Spleen (tissue), 11 donors: ENCODE data around the gene FXYD5. TPM values are rescaled to one million over a fixed set of nuclear protein-coding genes. Genes with fewer than 3 reads are reported as not detected.
A peak's percentile ranks its signal among the peaks of the same experiment; 100 is the strongest.

Source experiments
- DNase-seq: peaks from one replicate; pipeline ENCODE4 v3.0.0-alpha.2; 2020
- H3K27ac ChIP-seq, 8 donors: fragments of 200-600 bp; sonication (generic) in 7 of 8; 1 replicate in 4 of 8; 2 replicates in 4 of 8; pipeline versions ENCODE4 v1.5.0 to v1.8.0; 2016 to 2021; ENCODE audit warnings: inconsistent platforms in 4 of 8, mild to moderate bottlenecking in 4 of 8, moderate library complexity in 1 of 8
- H3K27me3 ChIP-seq, 7 donors: fragments of 200-600 bp; sonication (generic) in 6 of 7; replicated peaks in 1 of 7; 1 replicate in 4 of 7; 2 replicates in 3 of 7; pipeline versions ENCODE4 v1.5.0 to v1.8.0; 2016 to 2021; ENCODE audit warnings: inconsistent platforms in 3 of 7, mild to moderate bottlenecking in 1 of 7
- H3K36me3 ChIP-seq, 6 donors: fragments of 200-600 bp; sonication (generic) in 5 of 6; 1 replicate in 4 of 6; 2 replicates in 2 of 6; pipeline versions ENCODE4 v1.5.0 to v1.8.0; 2016 to 2021; ENCODE audit warnings: inconsistent platforms in 2 of 6
- H3K4me1 ChIP-seq, 6 donors: fragments of 200-600 bp; sonication (generic) in 5 of 6; 1 replicate in 3 of 6; 2 replicates in 3 of 6; pipeline versions ENCODE4 v1.5.0 to v1.8.0; 2016 to 2021; ENCODE audit warnings: inconsistent platforms in 3 of 6
- H3K4me3 ChIP-seq, 8 donors: fragments of 200-600 bp; sonication (generic) in 7 of 8; 1 replicate in 4 of 8; 2 replicates in 4 of 8; pipeline versions ENCODE4 v1.5.0 to v1.8.0; 2016 to 2021; ENCODE audit warnings: inconsistent platforms in 4 of 8, mild to moderate bottlenecking in 4 of 8, moderate library complexity in 2 of 8
- H3K9me3 ChIP-seq, 8 donors: fragments of 200-600 bp; sonication (generic) in 7 of 8; 1 replicate in 4 of 8; 2 replicates in 4 of 8; pipeline versions ENCODE4 v1.5.0 to v1.8.0; 2016 to 2021; ENCODE audit warnings: inconsistent platforms in 4 of 8
- CTCF ChIP-seq, 11 experiments: fragments of 200-600 bp in 7 of 11; fragments of 450-650 bp in 4 of 11; sonication (generic) in 4 of 11; IDR thresholded peaks in 8 of 11; conservative IDR thresholded peaks in 3 of 11; 1 replicate in 7 of 11; 2 replicates in 4 of 11; pipeline versions ENCODE4 v1.4.0 to v1.8.0; 2016 to 2021; ENCODE audit warnings: antibody characterized with exemption in 11 of 11, inconsistent platforms in 4 of 11, mild to moderate bottlenecking in 1 of 11
- POLR2A ChIP-seq, 3 donors: fragments of 450-650 bp; IDR thresholded peaks; one replicate each; pipeline ENCODE4 v1.5.1; 2017; ENCODE audit warnings: antibody characterized with exemption in 3 of 3, mild to moderate bottlenecking in 1 of 3
- POLR2AphosphoS5 ChIP-seq, 3 donors: sonication (generic); formaldehyde crosslinking; IDR thresholded peaks; one replicate each; pipeline ENCODE4 v1.5.1; 2017; ENCODE audit warnings: antibody characterized with exemption in 3 of 3
- WGBS, 5 donors: extraction: QIAGEN DNeasy Blood & Tissue Kit in 3 of 5; methylation state at CpG; one replicate each; pipeline versions ENCODE4 v1.1.5 to v1.1.7; 2013 to 2018; 5-methylcytosine and 5-hydroxymethylcytosine counted together
- intact Hi-C: fragments of 100-400 bp; cut with DNase I; formaldehyde crosslinking; loops from one replicate; pipeline ENCODE4 v1.15.0; 2023; ENCODE audit warnings: low total_unique reads
- polyA plus RNA-seq, 3 donors: library from polyadenylated mRNA; stranded (reverse); fragments of 200-250 nt; gene quantifications; one replicate each; pipeline ENCODE4 v1.2.1, GENCODE V29; 2013
- total RNA-seq, 7 donors: library from RNA; depleted of rRNA in 3 of 7; stranded (reverse); fragments of >200 nt in 3 of 7; fragmentation: NEBNext Ultra II Directional in 4 of 7; extraction: Animal tissue kit (Norgen Biotek cat#: 25700) in 4 of 7; gene quantifications; one replicate each; pipeline versions ENCODE4 v1.1.0 to v1.2.1, GENCODE V29; 2016 to 2021
- donor health status: healthy with polysubstance abuse.
- donor health status: DM: no; HTN: no; CAD: no; lungs with moderate emphysema.
- donor health status: DM: no; HTN: no; CAD: no.
- donor health status: Bipolar disorder and iron deficiency.
- donor health status: healthy.
- donor health status: DM: no; HTN: no; CAD: no.
- donor health status: DM: yes; HTN: yes; CAD: no.

The FXYD5 gene
- total and polyA plus RNA-seq, 10 donors = 132 to 235 (median 175) TPM

- H3K9me3 ChIP-seq = peaks cover 0 to under 1% (median 0%) of the 10 kb centered on the region in 8 donors
These were observed 48.5 kb downstream of the FXYD5 start for GRCh38 chr19:35202722-35203688.

DNA sequence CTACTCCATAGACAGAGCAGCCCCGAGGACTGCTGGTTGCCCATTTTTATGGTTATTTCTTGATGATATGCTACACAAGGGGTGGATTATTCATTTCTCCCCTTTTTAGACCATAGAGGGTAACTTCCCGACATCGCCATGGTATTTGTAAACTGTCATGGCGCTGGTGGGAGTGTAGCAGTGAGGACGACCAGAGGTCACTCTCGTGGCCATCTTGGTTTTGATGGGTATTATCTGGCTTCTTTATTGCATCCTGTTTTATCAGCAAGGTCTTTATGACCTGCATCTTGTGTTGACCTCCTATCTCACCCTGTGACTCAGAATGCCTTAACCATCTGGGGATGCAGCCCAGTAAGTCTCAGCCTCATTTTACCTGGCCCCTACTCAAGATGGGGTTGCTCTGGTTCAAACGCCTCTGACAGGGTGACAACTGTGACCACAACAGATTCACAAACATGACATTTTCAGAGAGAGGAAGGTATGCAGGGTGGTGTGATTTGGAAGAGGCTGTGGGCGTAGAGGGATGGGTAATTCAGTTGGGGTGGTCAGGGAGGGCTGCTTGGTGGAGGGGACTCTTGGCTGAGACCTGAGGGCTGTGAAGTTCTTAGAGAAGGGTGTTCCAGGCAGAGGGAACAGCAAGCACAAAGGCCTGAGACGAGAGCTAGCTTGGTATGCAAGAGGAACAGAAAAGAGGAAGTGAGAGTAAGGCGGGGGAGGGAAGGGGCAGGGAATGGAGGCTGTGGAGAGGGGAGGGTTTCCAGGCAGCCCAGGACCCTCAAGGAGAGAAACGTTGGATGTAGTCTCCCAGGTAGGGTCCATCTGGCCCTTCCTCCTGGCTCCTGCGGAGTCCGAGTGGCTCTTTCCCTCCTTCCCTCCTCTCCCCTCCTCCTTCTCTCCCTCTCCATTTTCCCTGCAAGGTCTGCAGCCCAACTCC, 50.5 kb downstream of the FXYD5 start:
- Histone ChIP-seq H3K27me3 (no peaks in the 10 kb centered on the region), H3K4me1 (peaks cover 24 to 65% (median 50%) of the 10 kb centered on the region in 6 donors), H3K27ac (peak overlapping the region; percentile 61 to 98 (median 84)), H3K4me3 (no peak overlapping the region), H3K36me3 (no peaks in the 10 kb centered on the region), H3K9me3 (peaks cover 0 to 3% (median 0%) of the 10 kb centered on the region in 8 donors)
- intact Hi-C loops = loop anchor here (10.0 kb wide), 1 partner anchor 50 kb away; the partner anchor contains the start of gene FXYD5
- DNase-seq = peak; percentile 80
- TF ChIP-seq CTCF (IDR thresholded peaks at IDR 0.05 in 8 of 11, conservative IDR thresholded peaks at IDR 0.05 in 3 of 11) = no peak
- TF ChIP-seq POLR2AphosphoS5 (IDR thresholded peaks at IDR 0.05) = peak in 1 of 3 donors; percentile 58
- no peak for TF ChIP-seq POLR2A (IDR thresholded peaks at IDR 0.05)
- 46 to 58% (median 50%) methylated on average over 10 to 13 of the region's 13 CpGs for WGBS, 5 donors

More at GRCh38 chr19:35202722-35203688, 48.5 kb downstream of the FXYD5 start:
- Histone ChIP-seq H3K27me3 (no peaks in the 10 kb centered on the region), H3K27ac (peak overlapping the region in 3 of 8 donors; percentile 84 to 98 (median 89)), H3K36me3 (no peaks in the 10 kb centered on the region), H3K4me3 (no peak overlapping the region), H3K4me1 (peaks cover 24 to 50% (median 39%) of the 10 kb centered on the region in 6 donors)
- intact Hi-C loops = loop anchor here (10.0 kb wide), 1 partner anchor 48 kb away; the partner anchor contains the start of gene FXYD5
- 88 to 92% (median 90%) methylated on average over 4 of the region's 4 CpGs for WGBS, 5 donors
- no peak for TF ChIP-seq POLR2AphosphoS5 (IDR thresholded peaks at IDR 0.05)
- TF ChIP-seq CTCF (IDR thresholded peaks at IDR 0.05 in 8 of 11, conservative IDR thresholded peaks at IDR 0.05 in 3 of 11) = no peak
- TF ChIP-seq POLR2A (IDR thresholded peaks at IDR 0.05) = no peak
- no peak for DNase-seq

- no peaks in the 10 kb centered on the region for H3K27me3 ChIP-seq
- intact Hi-C loops = loop anchor here (10.0 kb wide), 1 partner anchor 51 kb away; the partner anchor contains the start of gene FXYD5
- H3K4me3 ChIP-seq = no peak overlapping the region
- H3K27ac ChIP-seq = peak overlapping the region; percentile 61 to 98 (median 84)
- H3K36me3 ChIP-seq = no peaks in the 10 kb centered on the region
- 63 to 83% (median 79%) methylated on average over 6 of the region's 6 CpGs for WGBS, 5 donors
- H3K4me1 ChIP-seq = peaks cover 24 to 72% (median 58%) of the 10 kb centered on the region in 6 donors
- peaks cover 0 to 3% (median 0%) of the 10 kb centered on the region in 8 donors for H3K9me3 ChIP-seq
- DNase-seq = no peak
- TF ChIP-seq POLR2AphosphoS5 (IDR thresholded peaks at IDR 0.05) (no peak), CTCF (IDR thresholded peaks at IDR 0.05 in 8 of 11, conservative IDR thresholded peaks at IDR 0.05 in 3 of 11) (no peak), POLR2A (IDR thresholded peaks at IDR 0.05) (no peak)
These were observed 51.3 kb downstream of the FXYD5 start for GRCh38 chr19:35205733-35206323.
